Gastrocnemius medialis (tissue), 4 donors: Measurements from ENCODE around the gene TYMP. TPM values are rescaled to one million over a fixed set of nuclear protein-coding genes. Genes with fewer than 3 reads are reported as not detected.

ENCODE experiments used
- ATAC-seq, 2 donors: fragments of 150-250 bp; one replicate each; pipeline ENCODE4 v1.9.1; 2016
- DNase-seq, 2 donors: peaks; one replicate each; pipeline ENCODE4 v3.0.0-alpha.2; 2019
- H3K27ac ChIP-seq, 4 donors: fragments of 200-600 bp; sonication (generic); 1 replicate in 1 of 4; 2 replicates in 3 of 4; pipeline ENCODE4 v1.5.1; 2016 to 2018; ENCODE audit warnings: mild to moderate bottlenecking in 2 of 4, moderate library complexity in 1 of 4
- H3K27me3 ChIP-seq, 3 donors: fragments of 200-600 bp; sonication (generic) in 2 of 3; 1 replicate in 1 of 3; 2 replicates in 2 of 3; pipeline versions ENCODE4 v1.5.1 to v1.6.0; 2016 to 2019; ENCODE audit warnings: mild to moderate bottlenecking in 1 of 3, moderate library complexity in 1 of 3
- H3K36me3 ChIP-seq, 2 donors: fragments of 200-600 bp; sonication (generic) in 1 of 2; one replicate each; pipeline ENCODE4 v1.5.1; 2017 to 2018
- H3K4me1 ChIP-seq, 2 donors: fragments of 200-600 bp; sonication (generic) in 1 of 2; one replicate each; pipeline ENCODE4 v1.5.1; 2016 to 2017; ENCODE audit warnings: mild to moderate bottlenecking in 2 of 2
- H3K4me3 ChIP-seq, 4 donors: fragments of 200-600 bp; sonication (generic) in 3 of 4; 1 replicate in 1 of 4; 2 replicates in 3 of 4; pipeline ENCODE4 v1.5.1; 2016 to 2019; ENCODE audit warnings: mild to moderate bottlenecking in 2 of 4
- H3K9me3 ChIP-seq, 3 donors: fragments of 200-600 bp; sonication (generic) in 2 of 3; 1 replicate in 1 of 3; 2 replicates in 2 of 3; pipeline ENCODE4 v1.5.1; 2016 to 2019
- CTCF ChIP-seq, 5 experiments: fragments of 450-650 bp in 3 of 5; fragments of 200-600 bp in 2 of 5; sonication (generic) in 2 of 5; IDR thresholded peaks in 4 of 5; conservative IDR thresholded peaks in 1 of 5; 1 replicate in 4 of 5; 2 replicates in 1 of 5; pipeline ENCODE4 v1.5.1; 2016 to 2019; ENCODE audit warnings: antibody characterized with exemption in 5 of 5, mild to moderate bottlenecking in 3 of 5, moderate library complexity in 3 of 5
- POLR2A ChIP-seq, 2 donors: fragments of 450-650 bp; IDR thresholded peaks; one replicate each; pipeline ENCODE4 v1.6.1; 2017; ENCODE audit warnings: antibody characterized with exemption in 2 of 2, mild to moderate bottlenecking in 2 of 2, moderate library complexity in 2 of 2
- in situ Hi-C, 4 donors: fragments of 200-750 bp; cut with MboI; loops; one replicate each; pipeline versions ENCODE4 v1.15.0 to v1.8.0; 2017; ENCODE audit warnings: low sequenced_read_pairs in 4 of 4
- intact Hi-C: fragments of 100-400 bp; cut with DNase I; formaldehyde crosslinking; loops from one replicate; pipeline ENCODE4 v1.15.1; 2023; ENCODE audit warnings: low total_unique reads
- total RNA-seq, 4 donors: library from RNA; depleted of rRNA; stranded (reverse); fragments of >200 nt; gene quantifications; one replicate each; pipeline versions ENCODE4 v1.1.0 to v1.2.3, GENCODE V29; 2016

TYMP gene
- total RNA-seq, 4 donors from 2014 or later, result 8.8 to 15.8 (median 11.8) TPM

- no peak for TF ChIP-seq CTCF (IDR thresholded peaks at IDR 0.05 in 4 of 5, conservative IDR thresholded peaks at IDR 0.05 in 1 of 5)
- no peak for TF ChIP-seq POLR2A (IDR thresholded peaks at IDR 0.05)
- in situ Hi-C loops, result no loop called here
- H3K27ac ChIP-seq, result peak overlapping the region in 1 of 4 donors; percentile 43
Measured at GRCh38 chr22:50573491-50574382, 43.9 kb upstream of the TYMP start.

GRCh38 chr22:50572965-50573364 is 43.2 kb upstream of the TYMP start:
- no peak for DNase-seq
- TF ChIP-seq CTCF (IDR thresholded peaks at IDR 0.05 in 4 of 5, conservative IDR thresholded peaks at IDR 0.05 in 1 of 5) (no peak), POLR2A (IDR thresholded peaks at IDR 0.05) (no peak)
- Histone ChIP-seq H3K4me1 (peaks cover 0 to 19% of the 10 kb centered on the region in 2 donors), H3K36me3 (peaks cover 0 to 66% of the 10 kb centered on the region in 2 donors), H3K4me3 (no peak overlapping the region), H3K27me3 (no peaks in the 10 kb centered on the region), H3K9me3 (no peaks in the 10 kb centered on the region), H3K27ac (peak overlapping the region in 1 of 4 donors; percentile 43)
- ATAC-seq, result no peak
- in situ Hi-C loops, result no loop called here
- intact Hi-C loops, result no loop called here

More at GRCh38 chr22:50573491-50574382, 43.9 kb upstream of the TYMP start:
- no peak for ATAC-seq
- no peak for DNase-seq
- intact Hi-C loops, result no loop called here
- peaks cover 5 to 27% of the 10 kb centered on the region in 2 donors for H3K4me1 ChIP-seq
- peaks cover 0 to 59% of the 10 kb centered on the region in 2 donors for H3K36me3 ChIP-seq
- H3K27me3 ChIP-seq, result no peaks in the 10 kb centered on the region
- no peak overlapping the region for H3K4me3 ChIP-seq
- H3K9me3 ChIP-seq, result no peaks in the 10 kb centered on the region

- Histone ChIP-seq H3K27me3 (no peaks in the 10 kb centered on the region), H3K4me3 (no peak overlapping the region), H3K4me1 (peaks cover 0 to 8% of the 10 kb centered on the region in 2 donors), H3K27ac (peak overlapping the region in 2 of 4 donors; percentile 60 to 65), H3K36me3 (peaks cover 0 to 75% of the 10 kb centered on the region in 2 donors), H3K9me3 (no peaks in the 10 kb centered on the region)
- in situ Hi-C loops (no loop called here), intact Hi-C loops (no loop called here)
- peak; percentile 87 to 89 for ATAC-seq
- peak; percentile 77 to 89 for DNase-seq
- no peak for TF ChIP-seq POLR2A (IDR thresholded peaks at IDR 0.05)
- TF ChIP-seq CTCF (IDR thresholded peaks at IDR 0.05 in 4 of 5, conservative IDR thresholded peaks at IDR 0.05 in 1 of 5), result no peak
Measured at GRCh38 chr22:50571264-50572175, 41.7 kb upstream of the TYMP start.

GRCh38 chr22:50570861-50571260 is 41.0 kb upstream of the TYMP start:
- Histone ChIP-seq H3K27me3 (no peaks in the 10 kb centered on the region), H3K9me3 (no peaks in the 10 kb centered on the region), H3K4me1 (peaks cover 0 to 5% of the 10 kb centered on the region in 2 donors), H3K27ac (peak overlapping the region in 1 of 4 donors; percentile 42), H3K4me3 (no peak overlapping the region), H3K36me3 (peaks cover 0 to 75% of the 10 kb centered on the region in 2 donors)
- in situ Hi-C loops, result no loop called here
- intact Hi-C loops, result no loop called here
- DNase-seq (no peak), ATAC-seq (no peak)
- TF ChIP-seq CTCF (IDR thresholded peaks at IDR 0.05 in 4 of 5, conservative IDR thresholded peaks at IDR 0.05 in 1 of 5), result no peak
- no peak for TF ChIP-seq POLR2A (IDR thresholded peaks at IDR 0.05)
